ENCODE results near the gene AGBL3.

- TF ChIP-seq CTCF (conservative IDR thresholded peaks at IDR 0.05; ENCODE audit: low read depth in 2 of 2) (no peak), EZH2 (IDR thresholded peaks at IDR 0.05; ENCODE audit: low read depth, unreplicated experiment) (no peak), EZH2phosphoT487 (IDR thresholded peaks at IDR 0.05; ENCODE audit: unreplicated experiment) (no peak), REST (IDR thresholded peaks at IDR 0.05; ENCODE audit: unreplicated experiment) (no peak), ZNF114 (CRISPR knock-in tag; IDR thresholded peaks at IDR 0.05) (no peak), POLR2AphosphoS5 (IDR thresholded peaks at IDR 0.05; ENCODE audit: low read depth) (no peak), JUNB (IDR thresholded peaks at IDR 0.05; ENCODE audit: unreplicated experiment) (no peak), STAT1 (IDR thresholded peaks at IDR 0.05; ENCODE audit: unreplicated experiment) (no peak), NANOG (IDR thresholded peaks at IDR 0.05; ENCODE audit: borderline replicate concordance) (no peak), CREB1 (CRISPR knock-in tag; IDR thresholded peaks at IDR 0.05; ENCODE audit: low read depth) (no peak)
Measured at GRCh38 chr7:134942690-134943466, 43.4 kb upstream of the AGBL3 start.
